Activated CD4-positive, alpha-beta T cell treated with anti-CD3 and anti-CD28 coated beads, Interleukin-2, amount 50 U/mL, for 24 hours (primary cell): ENCODE results near the gene KDSR.

Source experiments
- DNase-seq, 2 donors: peaks; one replicate each; pipeline ENCODE4 v3.0.0-alpha.2; 2020; ENCODE audit warnings: low read depth in 1 of 2, low spot score in 1 of 2

The KDSR gene

GRCh38 chr18:63322206-63322605 is 44.8 kb downstream of the KDSR start:
- no peak for DNase-seq

DNA sequence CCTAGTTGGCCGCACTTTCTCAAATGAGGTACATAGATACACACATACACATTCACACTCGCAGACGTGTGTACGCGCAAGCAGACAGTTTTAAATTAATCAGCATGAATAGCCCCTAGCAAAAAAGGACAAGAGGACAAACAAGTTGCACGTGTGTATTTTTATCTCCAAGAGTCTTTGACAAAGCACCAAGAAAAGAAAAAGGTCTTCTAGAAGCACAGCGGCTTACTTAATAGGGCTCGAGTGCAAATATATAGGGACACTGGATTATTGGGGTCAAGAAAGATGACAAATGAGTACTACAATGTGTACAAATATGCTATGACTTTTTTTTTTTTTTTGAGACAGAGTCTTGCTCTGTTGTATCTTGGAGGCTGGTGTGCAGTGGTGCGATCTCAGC is 45.7 kb downstream of the KDSR start:
- DNase-seq: no peak

- DNase-seq: no peak
Measured at GRCh38 chr18:63320975-63321265, 46.1 kb downstream of the KDSR start.

- DNase-seq: peak; percentile 63 to 81
Measured at GRCh38 chr18:63320123-63320974, 46.7 kb downstream of the KDSR start.

- peak in 1 of 2 donors; percentile 35 for DNase-seq
Measured at GRCh38 chr18:63319383-63320122, 47.5 kb downstream of the KDSR start, which contains the start of gene BCL2. Gene BCL2, minus strand, starts transcription at chr18:63319769.

DNA sequence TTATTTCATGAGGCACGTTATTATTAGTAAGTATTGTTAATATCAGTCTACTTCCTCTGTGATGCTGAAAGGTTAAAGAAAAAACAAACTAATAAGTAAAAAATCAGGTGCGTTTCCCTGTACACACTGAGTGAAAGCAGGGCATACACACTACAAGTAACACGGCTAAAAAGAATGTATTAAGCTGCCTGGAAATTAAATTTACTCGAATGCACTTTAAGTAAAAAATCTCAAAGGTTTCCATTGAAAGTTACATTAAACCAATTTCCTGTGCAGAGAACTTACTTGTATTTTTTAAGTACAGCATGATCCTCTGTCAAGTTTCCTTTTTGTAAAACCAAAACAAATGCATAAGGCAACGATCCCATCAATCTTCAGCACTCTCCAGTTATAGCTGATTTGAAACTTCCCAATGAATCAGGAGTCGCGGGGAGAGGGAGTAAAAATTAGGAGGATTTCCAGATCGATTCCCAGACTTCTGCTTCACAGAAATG is 48.1 kb downstream of the KDSR start:
- DNase-seq: no peak

DNA sequence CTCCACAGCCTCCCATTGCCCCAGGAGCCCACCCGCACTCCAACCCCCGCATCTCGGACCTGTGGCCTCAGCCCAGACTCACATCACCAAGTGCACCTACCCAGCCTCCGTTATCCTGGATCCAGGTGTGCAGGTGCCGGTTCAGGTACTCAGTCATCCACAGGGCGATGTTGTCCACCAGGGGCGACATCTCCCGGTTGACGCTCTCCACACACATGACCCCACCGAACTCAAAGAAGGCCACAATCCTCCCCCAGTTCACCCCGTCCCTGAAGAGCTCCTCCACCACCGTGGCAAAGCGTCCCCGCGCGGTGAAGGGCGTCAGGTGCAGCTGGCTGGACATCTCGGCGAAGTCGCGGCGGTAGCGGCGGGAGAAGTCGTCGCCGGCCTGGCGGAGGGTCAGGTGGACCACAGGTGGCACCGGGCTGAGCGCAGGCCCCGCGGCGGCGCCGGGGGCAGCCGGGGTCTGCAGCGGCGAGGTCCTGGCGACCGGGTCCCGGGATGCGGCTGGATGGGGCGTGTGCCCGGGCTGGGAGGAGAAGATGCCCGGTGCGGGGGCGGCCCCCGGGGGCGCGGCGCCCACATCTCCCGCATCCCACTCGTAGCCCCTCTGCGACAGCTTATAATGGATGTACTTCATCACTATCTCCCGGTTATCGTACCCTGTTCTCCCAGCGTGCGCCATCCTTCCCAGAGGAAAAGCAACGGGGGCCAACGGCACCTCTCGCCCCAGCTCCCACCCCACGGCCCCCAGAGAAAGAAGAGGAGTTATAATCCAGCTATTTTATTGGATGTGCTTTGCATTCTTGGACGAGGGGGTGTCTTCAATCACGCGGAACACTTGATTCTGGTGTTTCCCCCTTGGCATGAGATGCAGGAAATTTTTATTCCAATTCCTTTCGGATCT is 48.8 kb downstream of the KDSR start:
- peak; percentile 55 to 74 for DNase-seq

- DNase-seq: no peak
Measured at GRCh38 chr18:63317556-63317946, 49.5 kb downstream of the KDSR start.

GRCh38 chr18:63316612-63317555 is 50.1 kb downstream of the KDSR start:
- DNase-seq: no peak

- DNase-seq: no peak
Measured at GRCh38 chr18:63315876-63316275, 51.1 kb downstream of the KDSR start.

DNA sequence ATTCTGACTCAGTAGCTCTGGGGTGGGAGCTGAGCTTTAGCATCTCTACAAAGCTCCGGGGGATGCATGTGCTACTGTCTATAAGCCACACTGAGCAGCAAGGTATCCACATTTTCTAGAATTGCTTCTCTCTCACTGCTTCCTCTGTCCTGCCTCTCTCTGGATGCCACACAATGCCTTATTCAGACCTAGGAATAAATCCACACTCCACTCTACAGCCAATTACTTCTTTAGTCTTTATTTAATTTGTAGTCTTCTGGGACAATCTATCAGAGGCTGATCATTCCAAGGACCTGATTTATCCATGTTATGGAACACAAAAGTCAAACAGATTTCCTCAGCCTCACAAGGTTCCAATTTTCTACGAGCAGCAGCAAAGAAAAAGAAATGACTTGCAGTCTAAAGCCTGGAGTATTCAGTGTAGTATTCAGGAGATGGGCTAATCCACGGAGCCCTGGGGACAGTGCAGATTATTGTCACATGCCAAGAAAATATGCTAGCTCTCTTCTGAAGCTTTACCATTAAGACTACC is 51.8 kb downstream of the KDSR start:
- no peak for DNase-seq

DNA sequence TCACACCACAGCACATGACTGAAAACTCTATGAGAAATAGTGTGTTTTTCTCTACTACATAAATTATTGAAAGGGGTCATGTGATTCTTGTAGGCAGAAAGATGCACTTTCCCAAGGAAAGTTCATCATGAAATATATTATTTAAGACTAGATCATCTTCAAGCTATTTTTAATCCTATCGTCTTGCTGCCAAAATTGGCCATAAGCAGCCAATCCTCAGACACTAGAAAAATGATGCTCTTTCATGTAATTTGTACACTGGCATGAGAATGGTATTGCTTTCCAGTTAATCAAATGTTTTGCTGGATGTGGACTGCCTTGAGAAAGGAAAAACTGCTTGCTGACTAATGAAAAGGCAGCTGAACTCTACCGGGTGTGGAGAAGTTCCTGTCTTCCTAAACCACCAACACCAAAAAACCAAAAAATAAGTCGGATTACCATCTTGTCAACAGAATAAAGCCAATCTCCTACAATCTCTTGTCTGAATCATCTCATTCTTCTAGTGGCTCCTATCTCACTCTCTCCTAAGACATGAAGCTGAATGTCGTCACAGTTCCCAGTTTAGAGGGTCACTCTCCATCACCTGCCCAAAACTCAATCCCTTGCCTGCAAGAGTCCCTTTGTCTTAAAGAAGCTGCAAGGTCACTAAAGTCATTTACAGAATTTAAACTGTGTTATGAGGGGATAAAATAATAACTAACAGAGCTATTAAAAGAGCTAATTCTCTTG is 52.8 kb downstream of the KDSR start:
- no peak for DNase-seq

GRCh38 chr18:63313396-63313917 is 53.5 kb downstream of the KDSR start:
- no peak for DNase-seq

- no peak for DNase-seq
Measured at GRCh38 chr18:63312737-63313395, 54.1 kb downstream of the KDSR start.

DNA sequence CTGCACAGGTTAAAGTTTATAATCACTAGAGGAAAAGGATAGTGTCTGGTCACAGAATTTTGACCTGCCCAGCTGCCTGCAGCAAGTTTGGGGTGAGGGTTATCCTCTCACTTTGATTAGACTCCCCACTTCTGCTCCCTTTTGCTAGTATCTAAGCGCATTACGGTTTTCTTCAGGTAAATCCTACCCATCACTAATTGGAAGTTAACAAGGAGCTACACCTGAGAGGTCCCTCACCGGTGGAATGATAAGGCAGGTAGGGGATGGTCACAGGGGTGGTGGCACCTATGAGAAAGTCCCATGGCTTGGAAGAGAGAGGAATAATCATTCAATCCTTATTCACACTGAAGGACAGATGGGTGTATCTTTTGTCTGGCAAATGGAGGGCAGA is 55.0 kb downstream of the KDSR start:
- DNase-seq: no peak

DNA sequence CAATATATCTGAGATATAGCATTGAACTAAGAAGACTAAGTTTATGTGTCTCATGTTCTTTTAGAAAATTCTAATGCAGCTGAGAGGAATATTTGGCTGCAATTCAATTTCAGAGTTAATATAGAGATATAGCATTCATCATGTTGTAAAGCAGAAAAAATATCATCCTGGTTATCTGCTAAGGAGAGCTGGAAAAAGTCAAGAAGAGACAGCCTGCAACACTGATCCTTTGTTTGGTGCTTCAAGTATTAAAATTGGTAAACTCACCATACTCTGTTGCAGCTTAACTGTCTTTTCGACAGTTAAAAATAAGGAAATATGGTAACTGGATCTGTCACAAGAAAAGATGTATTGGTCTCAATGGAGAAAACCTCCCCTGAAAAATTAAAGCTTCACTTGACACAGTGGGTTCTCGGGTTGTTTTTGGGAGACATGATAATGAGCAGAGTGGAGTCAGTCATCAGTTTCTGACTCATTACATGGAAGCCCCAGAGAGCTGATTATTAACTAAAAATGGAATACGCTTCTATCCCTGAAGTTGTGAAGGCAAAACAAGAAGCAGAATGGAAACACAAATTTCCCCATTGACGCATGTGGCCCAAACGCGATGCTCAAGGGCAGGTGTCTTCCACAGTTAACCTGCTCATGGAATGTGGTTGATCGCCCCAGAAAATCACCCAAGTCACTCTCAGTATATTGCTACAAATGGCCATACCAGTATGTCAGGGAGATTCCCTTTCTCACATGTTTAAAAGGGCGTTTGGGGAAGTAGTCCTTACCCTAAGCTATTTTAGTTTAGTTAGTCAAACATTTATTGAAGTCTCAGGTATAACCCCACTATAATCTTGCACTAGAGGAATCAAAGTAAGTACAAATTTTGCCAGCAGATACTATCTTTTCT is 55.6 kb downstream of the KDSR start:
- no peak for DNase-seq

- DNase-seq: no peak
Measured at GRCh38 chr18:63309422-63309821, 57.6 kb downstream of the KDSR start.
